Keratinocyte (primary cell): Measurements from ENCODE around the gene MAP4K3. TPM values are rescaled to one million over a fixed set of nuclear protein-coding genes. Genes with fewer than 3 reads are reported as not detected.

Experiments
- DNase-seq: peaks from one replicate; pipeline ENCODE4 v3.0.0-alpha.2; 2011; ENCODE audit warnings: low read depth, missing footprints, low spot score
- FAIRE-seq: peaks from 2 replicates; lab custom pipeline; 2011; peaks lifted over from hg19 to GRCh38; lab: Jason Lieb, UNC
- H2AFZ ChIP-seq: 2 replicates; pipeline ENCODE4 v1.6.0; 2012; ENCODE audit warnings: low read length, control low read depth, inconsistent platforms; ENCODE audit not compliant: control insufficient read depth
- H3K27ac ChIP-seq: 2 replicates; pipeline ENCODE4 v1.5.1; 2011; ENCODE audit warnings: low read length; ENCODE audit not compliant: control insufficient read depth, insufficient read depth
- H3K27me3 ChIP-seq: 3 replicates; pipeline ENCODE4 v1.6.0; 2011; ENCODE audit warnings: low read length; ENCODE audit not compliant: control insufficient read depth, insufficient read depth; ENCODE audit errors: extremely low read depth
- H3K36me3 ChIP-seq, 2 experiments: 2 replicates in 1 of 2; 3 replicates in 1 of 2; pipeline ENCODE4 v1.5.1; 2011; ENCODE audit warnings: low read length in 2 of 2, mild to moderate bottlenecking in 1 of 2; ENCODE audit not compliant: control insufficient read depth in 2 of 2, insufficient read depth in 2 of 2; ENCODE audit errors: extremely low read depth in 1 of 2
- H3K4me1 ChIP-seq: 3 replicates; pipeline ENCODE4 v1.5.1; 2011; ENCODE audit warnings: low read length; ENCODE audit not compliant: control insufficient read depth, insufficient read depth; ENCODE audit errors: extremely low read depth
- H3K4me2 ChIP-seq: 3 replicates; pipeline ENCODE4 v1.6.0; 2011; ENCODE audit warnings: low read depth, low read length; ENCODE audit not compliant: control insufficient read depth, insufficient read depth; ENCODE audit errors: extremely low read depth
- H3K4me3 ChIP-seq, 3 experiments: fragments of 200-600 bp in 1 of 3; sonication (generic) in 1 of 3; 2 replicates in 2 of 3; 3 replicates in 1 of 3; pipeline ENCODE4 v1.5.1; 2011 to 2016; ENCODE audit warnings: low read length in 3 of 3, mild to moderate bottlenecking in 3 of 3, control low read depth in 2 of 3, inconsistent platforms in 1 of 3, low read depth in 1 of 3, mixed read lengths in 1 of 3, mixed run types in 1 of 3, moderate library complexity in 1 of 3; ENCODE audit not compliant: control insufficient read depth in 2 of 3, insufficient read depth in 2 of 3; ENCODE audit errors: extremely low read depth in 1 of 3
- H3K79me2 ChIP-seq: 2 replicates; pipeline ENCODE4 v1.6.0; 2012; ENCODE audit warnings: low read length; ENCODE audit not compliant: control insufficient read depth, insufficient read depth
- H3K9ac ChIP-seq: 3 replicates; pipeline ENCODE4 v1.6.0; 2011; ENCODE audit warnings: low read length; ENCODE audit not compliant: control insufficient read depth, insufficient read depth; ENCODE audit errors: extremely low read depth
- H3K9me1 ChIP-seq: 3 replicates; pipeline ENCODE4 v1.6.0; 2011; ENCODE audit warnings: low read length; ENCODE audit not compliant: control insufficient read depth, insufficient read depth; ENCODE audit errors: extremely low read depth
- H3K9me3 ChIP-seq: 2 replicates; pipeline ENCODE4 v1.5.1; 2012; ENCODE audit warnings: low read depth, low read length; ENCODE audit not compliant: control insufficient read depth
- H4K20me1 ChIP-seq: 3 replicates; pipeline ENCODE4 v1.6.0; 2011; ENCODE audit warnings: low read length; ENCODE audit not compliant: control insufficient read depth, insufficient read depth; ENCODE audit errors: extremely low read depth
- CTCF ChIP-seq, 3 experiments: IDR thresholded peaks in 1 of 3; conservative IDR thresholded peaks in 1 of 3; optimal IDR thresholded peaks in 1 of 3; 2 replicates in 2 of 3; 3 replicates in 1 of 3; pipeline versions ENCODE3 to v1.5.1; 2011; ENCODE audit warnings: low read length in 3 of 3, mild to moderate bottlenecking in 3 of 3, moderate library complexity in 2 of 3, control low read depth in 1 of 3, inconsistent platforms in 1 of 3; ENCODE audit not compliant: insufficient read depth in 2 of 3; ENCODE audit errors: extremely low read depth in 1 of 3
- EZH2 ChIP-seq: IDR thresholded peaks from one replicate; pipeline ENCODE4 v1.6.1; 2012; ENCODE audit warnings: inconsistent platforms, mild to moderate bottlenecking, low read length, moderate library complexity
- dilution Hi-C: fragments of 300-500 bp; cut with MboI; formaldehyde crosslinking; loops from one replicate; pipeline ENCODE4 v1.7.0; 2020; ENCODE audit warnings: low sequenced_read_pairs; ENCODE audit not compliant: extremely low pct_ligation_motif_present
- polyA plus RNA-seq, 5 experiments: library from polyadenylated mRNA; depleted of rRNA in 3 of 5; stranded (reverse) in 3 of 5; stranded (forward) in 1 of 5; unstranded in 1 of 5; fragments of >200 nt; gene quantifications; 1 replicate in 1 of 5; 2 replicates in 3 of 5; 3 replicates in 1 of 5; pipeline versions ENCODE4 v1.2.1 to v1.2.3, GENCODE V29; 2011 to 2012; ENCODE audit warnings: missing spikeins in 2 of 5, low read depth in 1 of 5, low replicate concordance in 1 of 5

The MAP4K3 gene
- polyA plus RNA-seq, 1 donor (not counting 4 experiments of a cell fraction or from before 2014, with no cell fraction given) = 19.4 TPM

GRCh38 chr2:39218391-39218790 lies 218.7 kb downstream of the MAP4K3 start:
- no peak overlapping the region for H3K4me3 ChIP-seq
- no peak overlapping the region for H3K27ac ChIP-seq
- H3K27me3 ChIP-seq = no peaks in the 10 kb centered on the region
- no peak overlapping the region for H3K9ac ChIP-seq
- no peaks in the 10 kb centered on the region for H3K4me1 ChIP-seq
- H2AFZ ChIP-seq = no peak overlapping the region
- no peaks in the 10 kb centered on the region for H3K36me3 ChIP-seq
- FAIRE-seq (no peak), DNase-seq (no peak)
- dilution Hi-C loops = loop anchor here (25.0 kb wide), 1 partner anchor 156 kb away; no protein-coding TSS in a partner anchor
- no peaks in the 10 kb centered on the region for H3K9me1 ChIP-seq
- no peaks in the 10 kb centered on the region for H4K20me1 ChIP-seq
- H3K4me2 ChIP-seq = no peak overlapping the region
- no peaks in the 10 kb centered on the region for H3K9me3 ChIP-seq
- TF ChIP-seq EZH2 = no peak
- TF ChIP-seq CTCF (optimal IDR thresholded peaks at IDR 0.05 in 1 of 3, IDR thresholded peaks at IDR 0.05 in 1 of 3, conservative IDR thresholded peaks at IDR 0.05 in 1 of 3; ENCODE audit: extremely low read depth in 1 of 3, insufficient read depth in 2 of 3, low read length in 3 of 3) = no peak
- no peaks in the 10 kb centered on the region for H3K79me2 ChIP-seq

DNA sequence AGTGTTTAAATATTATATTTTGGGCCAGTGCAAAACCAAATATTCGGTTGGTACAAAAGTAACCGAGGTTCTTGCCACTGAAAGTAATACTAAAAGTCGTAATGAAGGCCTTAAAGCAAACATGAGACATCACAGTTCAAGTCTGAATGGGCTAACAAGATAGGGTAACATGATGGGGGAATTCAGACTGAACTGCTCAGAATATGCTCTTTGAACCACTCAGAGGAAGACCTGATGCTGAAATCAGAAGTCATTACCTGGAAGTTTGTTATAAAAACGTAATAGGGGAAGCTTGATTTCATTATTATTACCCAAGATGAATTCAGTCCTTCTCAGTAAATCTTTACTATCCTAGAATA lies 219.9 kb downstream of the MAP4K3 start:
- Histone ChIP-seq H3K4me1 (no peaks in the 10 kb centered on the region), H3K9ac (no peak overlapping the region), H3K36me3 (no peaks in the 10 kb centered on the region), H3K27me3 (no peaks in the 10 kb centered on the region), H3K4me2 (no peak overlapping the region), H4K20me1 (no peaks in the 10 kb centered on the region), H3K27ac (no peak overlapping the region), H3K79me2 (no peaks in the 10 kb centered on the region), H2AFZ (no peak overlapping the region), H3K4me3 (no peak overlapping the region), H3K9me3 (no peaks in the 10 kb centered on the region), H3K9me1 (no peaks in the 10 kb centered on the region)
- dilution Hi-C loops = loop anchor here (25.0 kb wide), 1 partner anchor 155 kb away; no protein-coding TSS in a partner anchor
- no peak for DNase-seq
- TF ChIP-seq EZH2 (no peak), CTCF (optimal IDR thresholded peaks at IDR 0.05 in 1 of 3, IDR thresholded peaks at IDR 0.05 in 1 of 3, conservative IDR thresholded peaks at IDR 0.05 in 1 of 3; ENCODE audit: extremely low read depth in 1 of 3, insufficient read depth in 2 of 3, low read length in 3 of 3) (no peak)
- FAIRE-seq = no peak
